HepG2 (cell line): ENCODE data around the gene GGNBP2. TPM values are rescaled to one million over a fixed set of nuclear protein-coding genes. Genes with fewer than 3 reads are reported as not detected.

Source experiments
- CEBPB ChIP-seq: IDR thresholded peaks from 2 replicates; pipeline ENCODE4 v1.6.1; 2011; ENCODE audit warnings: low read depth, low read length, improper control_type of control experiment, borderline replicate concordance
- CERS6 ChIP-seq: sonication (generic); formaldehyde crosslinking; IDR thresholded peaks from 2 replicates; pipeline ENCODE4 v1.5.0; 2020; ENCODE audit warnings: missing genetic modification reagents
- DR1 ChIP-seq: sonication (generic); formaldehyde crosslinking; IDR thresholded peaks from 2 replicates; pipeline ENCODE4 v1.8.0; 2021; ENCODE audit warnings: mild to moderate bottlenecking, missing genetic modification reagents, inconsistent platforms
- ETS1 ChIP-seq: sonication (generic); formaldehyde crosslinking; IDR thresholded peaks from 2 replicates; pipeline ENCODE4 v1.4.0; 2020; ENCODE audit warnings: missing genetic modification reagents
- GMEB1 ChIP-seq: sonication (generic); formaldehyde crosslinking; IDR thresholded peaks from 2 replicates; pipeline ENCODE4 v1.5.1; 2020; ENCODE audit warnings: missing genetic modification reagents, mild to moderate bottlenecking, borderline replicate concordance
- KMT2B ChIP-seq: IDR thresholded peaks from 2 replicates; pipeline ENCODE4 v1.6.1; 2016; ENCODE audit warnings: missing genetic modification reagents, missing compliant biosample characterization
- NR2C2 ChIP-seq: sonication (generic); formaldehyde crosslinking; IDR thresholded peaks from 2 replicates; pipeline ENCODE4 v1.4.0; 2020; ENCODE audit warnings: missing genetic modification reagents, mild to moderate bottlenecking, moderate library complexity, borderline replicate concordance
- PRPF4 ChIP-seq: fragments of 200-400 bp; formaldehyde crosslinking; IDR thresholded peaks from 2 replicates; pipeline ENCODE4 v1.6.1; 2016; ENCODE audit warnings: low read length, low read depth; ENCODE audit not compliant: poor library complexity, severe bottlenecking
- SNAI1 ChIP-seq: sonication (generic); formaldehyde crosslinking; IDR thresholded peaks from 2 replicates; pipeline ENCODE4 v1.5.0; 2020; ENCODE audit warnings: mild to moderate bottlenecking, missing genetic modification reagents, borderline replicate concordance
- SP140L ChIP-seq: sonication (generic); formaldehyde crosslinking; IDR thresholded peaks from 2 replicates; pipeline ENCODE4 v1.4.0; 2020; ENCODE audit warnings: missing genetic modification reagents, borderline replicate concordance
- STAT5B ChIP-seq: sonication (generic); formaldehyde crosslinking; IDR thresholded peaks from 2 replicates; pipeline ENCODE4 v1.4.0; 2020; ENCODE audit warnings: missing genetic modification reagents
- TAF15 ChIP-seq: fragments of 200-400 bp; formaldehyde crosslinking; IDR thresholded peaks from one replicate; pipeline ENCODE4 v1.6.1; 2018; ENCODE audit warnings: mild to moderate bottlenecking, low read depth, low read length; ENCODE audit not compliant: poor library complexity, severe bottlenecking
- TBL1XR1 ChIP-seq: fragments of 150-350 bp; IDR thresholded peaks from 2 replicates; pipeline ENCODE4 v1.6.1; 2014; ENCODE audit warnings: borderline replicate concordance, low read length; ENCODE audit not compliant: partially characterized antibody
- TMF1 ChIP-seq: sonication (generic); formaldehyde crosslinking; IDR thresholded peaks from 2 replicates; pipeline ENCODE4 v1.8.1; 2022; ENCODE audit warnings: low read depth, missing genetic modification reagents
- ZBTB25 ChIP-seq: IDR thresholded peaks from 2 replicates; pipeline ENCODE4 v1.6.1; 2018; ENCODE audit warnings: missing genetic modification reagents
- ZBTB49 ChIP-seq: sonication (generic); formaldehyde crosslinking; IDR thresholded peaks from 2 replicates; pipeline ENCODE4 v1.4.0; 2020; ENCODE audit warnings: missing genetic modification reagents, borderline replicate concordance
- ZFP62 ChIP-seq: sonication (generic); formaldehyde crosslinking; IDR thresholded peaks from 2 replicates; pipeline ENCODE4 v1.4.0; 2020; ENCODE audit warnings: missing genetic modification reagents
- ZNF512 ChIP-seq: sonication (generic); formaldehyde crosslinking; IDR thresholded peaks from 2 replicates; pipeline ENCODE4 v1.4.0; 2020; ENCODE audit warnings: mild to moderate bottlenecking, missing genetic modification reagents
- polyA plus RNA-seq, 8 experiments: library from polyadenylated mRNA; depleted of rRNA in 3 of 8; stranded (reverse) in 7 of 8; unstranded in 1 of 8; fragments of >200 nt; fragmentation: Illumina TruSeq in 4 of 8; extraction: Trizol in 4 of 8; gene quantifications; 2 replicates each; pipeline versions ENCODE4 v1.2.1 to v1.2.3, GENCODE V29; 2011 to 2016; ENCODE audit warnings: low read depth in 4 of 8, missing spikeins in 1 of 8, mixed read lengths in 1 of 8; ENCODE audit not compliant: insufficient read depth in 1 of 8
- total RNA-seq, 5 experiments: library from RNA; depleted of rRNA; stranded (reverse); fragments of >200 nt; fragmentation: Illumina TruSeq; extraction: Trizol; gene quantifications; 2 replicates each; pipeline ENCODE4 v1.2.3, GENCODE V29; 2016; ENCODE audit warnings: low read depth in 1 of 5

The GGNBP2 gene
- total and polyA plus RNA-seq, 2 of the 13 experiments (the other 11 are each of a cell fraction or from before 2014, with no cell fraction given) = 53.3 to 84.2 TPM

GRCh38 chr17:36601303-36602029 is 56.7 kb downstream of the GGNBP2 start, which contains the start of gene MRM1 (continued):
- TF ChIP-seq ETS1 (CRISPR knock-in tag) (peak; percentile 29; the same call in 1 of the 2 replicates), TAF15 (no peak), ZFP62 (no peak), SP140L (CRISPR knock-in tag) (no peak), NR2C2 (CRISPR knock-in tag) (peak; percentile 59; the same call in 1 of the 2 replicates), ZBTB49 (CRISPR knock-in tag) (no peak), ZNF512 (CRISPR knock-in tag) (no peak), DR1 (peak; percentile 53), TBL1XR1 (no peak), SNAI1 (CRISPR knock-in tag) (no peak; the same call in 1 of the 2 replicates), GMEB1 (CRISPR knock-in tag) (peak; percentile 59; the same call in 1 of the 2 replicates), TMF1 (CRISPR knock-in tag) (no peak; the same call in 1 of the 2 replicates), ZBTB25 (no peak), CERS6 (0 out of 2 replicates have a peak, but pooled peaks have one; percentile 35), PRPF4 (no peak), CEBPB (no peak), STAT5B (CRISPR knock-in tag) (no peak), KMT2B (CRISPR knock-in tag) (peak; percentile 67)
